HG02885 (cell line): ENCODE measurements around the gene RAD51B.

Experiments
- ATAC-seq: cut with Tn5 transposase; IDR thresholded peaks from one replicate; pipeline ENCODE4 v1.9.1; 2021; ENCODE audit warnings: mild to moderate bottlenecking; ENCODE audit not compliant: unreplicated experiment, poor library complexity

RAD51B gene

DNA sequence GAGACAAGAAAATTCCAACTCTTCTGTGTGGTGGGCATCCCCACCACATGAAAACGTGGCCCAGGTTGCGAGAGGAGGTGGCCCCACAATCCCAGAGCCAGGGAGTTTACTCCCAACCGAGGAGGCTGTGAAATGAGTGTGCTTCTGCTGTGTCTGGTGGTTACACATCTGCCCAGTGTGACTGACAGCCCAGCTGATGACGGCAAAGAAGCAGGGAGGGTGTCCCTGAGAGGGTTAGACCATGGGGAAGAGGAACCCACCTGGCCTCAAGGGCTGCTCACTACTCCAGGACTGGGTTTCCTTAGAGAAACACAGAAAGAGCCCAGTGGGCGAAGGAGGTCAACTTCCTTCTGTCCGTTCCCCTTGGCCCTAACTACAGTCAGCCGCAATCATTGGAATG lies 948.7 kb downstream of the RAD51B start:
- no peak for ATAC-seq

DNA sequence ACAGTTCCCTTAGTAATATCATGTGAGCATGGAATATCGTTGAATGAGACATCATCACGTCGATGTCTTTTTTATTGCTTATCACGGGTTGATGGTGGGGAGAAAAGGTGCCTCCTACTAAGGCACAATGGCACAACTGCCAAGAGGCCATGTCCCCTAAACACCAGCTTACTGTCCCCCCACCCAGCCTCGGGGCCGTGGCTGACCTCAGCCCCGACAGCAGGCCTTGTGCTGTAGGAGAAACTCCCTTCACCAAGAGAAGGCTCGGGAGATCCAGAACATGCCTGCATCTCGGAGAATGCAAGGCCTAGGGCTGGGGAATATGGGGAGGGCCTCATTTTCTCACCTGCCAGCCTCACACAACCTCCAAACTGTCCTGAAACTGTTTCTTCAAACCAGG lies 950.5 kb downstream of the RAD51B start:
- ATAC-seq: no peak

DNA sequence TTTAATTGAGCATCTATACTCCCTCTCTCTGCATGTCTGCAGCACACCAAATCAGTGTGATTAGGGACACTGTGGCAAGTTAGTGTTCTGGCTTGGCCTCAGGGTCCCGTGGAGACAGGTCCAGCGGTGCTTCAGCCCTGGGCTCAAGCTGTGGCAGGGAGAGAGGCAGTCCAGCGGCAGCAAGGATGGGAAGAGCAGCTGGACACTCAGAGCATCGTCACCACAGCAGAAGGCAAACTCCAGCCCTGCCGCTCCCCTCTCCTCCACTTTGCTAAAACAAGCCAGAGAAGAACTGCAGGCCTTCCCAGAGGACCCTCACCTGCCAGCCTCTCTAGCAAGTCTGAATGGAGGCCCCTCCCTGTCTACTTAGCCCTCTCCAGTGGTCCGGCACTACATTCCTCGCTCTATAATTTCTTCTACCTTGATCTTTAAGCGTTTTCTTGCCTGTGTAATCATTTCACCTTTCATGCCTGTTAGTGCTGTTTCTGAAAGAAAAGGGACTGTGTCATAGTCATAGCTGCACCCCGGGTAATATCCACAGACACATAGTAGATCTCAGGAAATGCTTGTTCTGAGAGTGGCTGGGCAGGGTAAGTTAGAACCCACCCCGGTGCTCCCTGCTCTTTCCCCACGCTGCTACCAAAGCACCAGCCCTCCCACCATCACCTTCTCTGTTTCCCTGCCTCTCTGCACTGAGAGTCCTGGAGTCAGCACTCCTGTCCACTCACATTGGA lies 951.1 kb downstream of the RAD51B start:
- no peak for ATAC-seq

DNA sequence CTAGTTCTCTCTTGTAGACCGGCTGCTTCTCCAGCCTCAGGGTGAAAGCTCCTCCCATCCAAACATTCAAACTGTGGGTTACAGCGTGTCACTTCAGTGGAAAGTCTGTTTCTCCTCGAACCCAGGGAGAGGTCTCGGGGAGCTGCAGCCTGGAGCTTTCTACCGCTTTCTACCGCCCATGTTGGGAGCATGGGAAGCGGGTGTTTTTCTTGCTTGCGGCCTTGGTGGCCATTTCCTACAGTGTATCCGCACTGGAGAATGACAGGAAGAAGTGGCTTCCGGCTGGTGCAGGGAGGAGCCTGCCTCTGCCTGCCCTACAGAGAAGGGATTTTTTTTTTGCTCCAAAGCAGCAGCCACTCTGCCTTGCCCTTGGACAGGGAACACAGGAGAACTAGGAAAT lies 952.1 kb downstream of the RAD51B start:
- ATAC-seq: no peak

DNA sequence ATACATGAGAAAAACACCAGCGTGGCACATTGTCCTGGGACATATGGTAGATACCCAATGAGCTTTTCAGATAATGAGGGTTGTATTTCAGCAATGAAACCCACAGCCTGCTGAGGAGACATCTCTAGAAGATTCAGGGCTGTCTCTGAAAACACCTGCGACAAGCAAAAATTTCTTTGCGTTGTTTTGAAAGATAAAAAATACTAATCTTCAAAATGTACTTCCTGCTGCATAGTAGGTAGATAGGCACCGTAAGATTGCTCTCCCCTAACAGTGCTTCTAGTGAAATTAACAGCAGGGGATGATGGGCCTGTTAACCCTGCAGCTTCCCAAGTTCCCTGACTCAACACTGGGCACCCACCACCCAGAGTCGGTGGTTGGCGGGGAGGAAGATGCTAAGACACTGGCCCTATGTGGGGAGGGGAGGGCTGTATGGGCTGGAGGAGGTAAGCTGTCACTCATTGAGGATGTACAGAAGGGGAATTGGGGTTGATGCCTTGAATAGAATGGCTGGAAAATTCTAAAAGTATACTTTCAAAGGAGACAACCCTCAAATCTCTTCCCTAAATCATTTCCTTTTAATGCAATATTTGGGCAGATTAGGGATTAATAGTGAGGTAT lies 953.3 kb downstream of the RAD51B start:
- no peak for ATAC-seq

DNA sequence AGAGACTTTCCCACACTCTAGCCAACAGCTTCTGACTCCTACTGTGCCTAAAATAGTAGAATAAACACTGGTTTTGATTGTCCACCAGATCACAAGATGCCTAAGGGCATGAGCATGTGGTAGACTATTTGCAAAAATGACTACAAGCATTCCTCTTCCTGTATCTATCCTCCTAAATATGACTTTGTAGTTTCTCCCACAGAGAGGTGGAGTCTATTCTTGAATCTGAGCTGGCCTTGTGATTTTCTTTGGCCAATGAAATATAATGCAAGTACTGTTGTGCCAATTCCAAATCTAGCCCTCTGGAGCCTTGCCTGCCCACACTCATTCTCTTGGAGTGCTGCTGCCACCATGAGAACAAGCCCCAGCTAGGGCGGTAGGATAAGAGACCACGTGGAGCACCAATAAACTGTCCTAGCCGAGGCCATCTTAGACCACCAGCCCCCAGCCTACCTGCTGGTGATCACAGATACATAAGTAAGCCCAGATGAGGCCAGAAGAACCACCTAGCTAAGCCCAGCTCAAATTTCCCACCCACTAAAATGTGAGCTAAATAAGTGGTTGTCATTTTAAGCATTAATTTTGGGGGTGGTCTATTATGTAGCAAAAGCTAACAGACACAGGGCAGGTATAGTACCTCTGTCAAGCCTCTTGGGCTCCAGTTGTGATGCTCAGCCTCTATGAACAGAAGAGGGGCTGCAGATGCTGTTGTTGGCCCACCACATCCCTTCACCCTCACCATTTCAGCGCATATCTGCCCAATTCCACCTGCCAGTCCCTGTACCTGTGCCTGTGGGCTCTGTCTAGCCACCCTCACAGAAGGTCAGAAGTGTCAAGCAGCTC lies 955.4 kb downstream of the RAD51B start:
- no peak for ATAC-seq

DNA sequence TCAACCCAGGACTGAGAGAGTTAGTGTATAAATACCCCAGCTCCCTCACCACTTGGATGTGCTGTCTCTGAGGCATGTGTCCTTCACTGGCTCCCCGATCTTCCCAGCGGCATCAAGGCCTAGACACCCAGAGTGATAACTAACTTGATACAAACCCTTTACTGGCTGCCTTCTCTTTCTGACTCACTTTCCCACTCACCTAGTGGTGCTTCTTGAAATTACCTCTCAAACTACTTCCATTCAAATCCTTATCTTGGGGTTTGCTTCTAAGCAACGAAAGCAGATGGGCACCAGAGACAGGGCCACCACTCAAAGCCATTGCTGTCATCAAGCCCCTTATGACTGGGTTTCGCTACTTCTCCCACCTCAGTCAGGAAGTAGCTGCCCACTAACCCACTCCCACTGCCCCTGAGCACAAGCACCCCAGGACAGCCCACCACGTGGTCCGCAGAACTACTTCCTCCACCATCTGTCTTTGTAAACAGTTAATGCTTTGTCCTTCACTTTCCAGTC lies 956.1 kb downstream of the RAD51B start:
- no peak for ATAC-seq

DNA sequence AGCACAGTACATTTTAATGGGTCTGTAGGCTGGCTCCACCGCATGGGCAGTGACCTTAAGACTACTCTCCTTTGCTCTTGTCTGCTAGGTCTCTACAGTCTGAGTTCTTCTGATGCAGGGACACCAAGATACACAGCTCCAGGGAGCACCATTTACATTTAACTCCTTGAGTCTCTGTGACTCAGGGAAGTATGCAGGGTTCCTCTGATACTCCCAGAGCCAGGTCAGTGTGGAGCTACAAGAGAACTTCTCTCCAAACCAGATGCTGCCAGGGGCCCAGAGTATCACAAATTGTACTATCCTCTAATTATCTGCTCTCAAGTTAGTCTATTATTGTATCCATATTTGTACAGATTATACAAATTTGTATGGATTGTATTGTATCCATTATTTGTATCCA lies 958.1 kb downstream of the RAD51B start:
- no peak for ATAC-seq
